SKM-1 (cell line): Measurements from ENCODE around the gene HACD2.

Experiments used
- DNase-seq: peaks from one replicate; lab custom pipeline; 2025; ENCODE audit not compliant: unreplicated experiment; lab: John Stamatoyannopoulos, UW

HACD2 gene

GRCh38 chr3:123486460-123486859, 98.4 kb downstream of the HACD2 start:
- DNase-seq: no peak

- no peak for DNase-seq
These were observed 99.3 kb downstream of the HACD2 start for GRCh38 chr3:123485551-123485950.

- no peak for DNase-seq
These were observed 101.7 kb downstream of the HACD2 start for GRCh38 chr3:123483146-123483545.

- DNase-seq: no peak
These were observed 103.0 kb downstream of the HACD2 start for GRCh38 chr3:123481722-123482457.

- DNase-seq: no peak
These were observed 103.8 kb downstream of the HACD2 start for GRCh38 chr3:123481071-123481470.

- no peak for DNase-seq
These were observed 104.4 kb downstream of the HACD2 start for GRCh38 chr3:123480428-123480827.

GRCh38 chr3:123479891-123480290, 105.0 kb downstream of the HACD2 start:
- no peak for DNase-seq

- DNase-seq: no peak
These were observed 106.5 kb downstream of the HACD2 start for GRCh38 chr3:123478314-123478713.

GRCh38 chr3:123476967-123477750, 107.7 kb downstream of the HACD2 start:
- DNase-seq: no peak

- DNase-seq: no peak
These were observed 109.1 kb downstream of the HACD2 start for GRCh38 chr3:123475786-123476185.

GRCh38 chr3:123471106-123471505, 113.7 kb downstream of the HACD2 start:
- DNase-seq: no peak

- DNase-seq: no peak
These were observed 115.4 kb downstream of the HACD2 start for GRCh38 chr3:123469323-123469995.

GRCh38 chr3:123467046-123467445, 117.8 kb downstream of the HACD2 start:
- DNase-seq: no peak

- no peak for DNase-seq
These were observed 120.6 kb downstream of the HACD2 start for GRCh38 chr3:123464211-123464610.

GRCh38 chr3:123459862-123460261, 125.0 kb downstream of the HACD2 start:
- DNase-seq: peak; percentile 62

- DNase-seq: no peak
These were observed 126.6 kb downstream of the HACD2 start for GRCh38 chr3:123458255-123458654.

- DNase-seq: no peak
These were observed 127.0 kb downstream of the HACD2 start for GRCh38 chr3:123457841-123458240.

- DNase-seq: no peak
These were observed 131.2 kb downstream of the HACD2 start for GRCh38 chr3:123453675-123454074.

- no peak for DNase-seq
These were observed 133.7 kb downstream of the HACD2 start for GRCh38 chr3:123451186-123451585.

GRCh38 chr3:123449997-123450604, 134.8 kb downstream of the HACD2 start:
- DNase-seq: no peak
